HG03280 (cell line): ENCODE results near the gene IRF8.
A peak's percentile ranks its signal among the peaks of the same experiment; 100 is the strongest.

Source experiments
- ATAC-seq: cut with Tn5 transposase; IDR thresholded peaks from one replicate; pipeline ENCODE4 v1.9.1; 2021; ENCODE audit warnings: mild to moderate bottlenecking, moderate library complexity; ENCODE audit not compliant: unreplicated experiment

IRF8 gene

GRCh38 chr16:85950136-85950918 is 51.4 kb downstream of the IRF8 start:
- no peak for ATAC-seq

- no peak for ATAC-seq
Observed at GRCh38 chr16:85952197-85952596, 53.2 kb downstream of the IRF8 start.

GRCh38 chr16:85952811-85953210 is 53.8 kb downstream of the IRF8 start:
- ATAC-seq = no peak

- ATAC-seq = no peak
Observed at GRCh38 chr16:85954927-85955519, 56.1 kb downstream of the IRF8 start.

- ATAC-seq = no peak
Observed at GRCh38 chr16:85955566-85955965, 56.6 kb downstream of the IRF8 start.

GRCh38 chr16:85956426-85956825 is 57.5 kb downstream of the IRF8 start:
- ATAC-seq = no peak

GRCh38 chr16:85958731-85959130 is 59.8 kb downstream of the IRF8 start:
- no peak for ATAC-seq

- ATAC-seq = no peak
Observed at GRCh38 chr16:85959686-85960085, 60.7 kb downstream of the IRF8 start.

- no peak for ATAC-seq
Observed at GRCh38 chr16:85960486-85961046, 61.6 kb downstream of the IRF8 start.

GRCh38 chr16:85961988-85962915 is 63.3 kb downstream of the IRF8 start:
- ATAC-seq = no peak

GRCh38 chr16:85963753-85964285 is 64.9 kb downstream of the IRF8 start:
- no peak for ATAC-seq

- ATAC-seq = no peak
Observed at GRCh38 chr16:85965125-85965524, 66.2 kb downstream of the IRF8 start.

GRCh38 chr16:85967111-85967510 is 68.1 kb downstream of the IRF8 start:
- no peak for ATAC-seq

GRCh38 chr16:85968041-85968920 is 69.3 kb downstream of the IRF8 start:
- ATAC-seq = no peak

- peak; percentile 26 for ATAC-seq
Observed at GRCh38 chr16:85969159-85969558, 70.2 kb downstream of the IRF8 start.

- peak; percentile 72 for ATAC-seq
Observed at GRCh38 chr16:85969591-85969990, 70.6 kb downstream of the IRF8 start.

GRCh38 chr16:85970016-85970733 is 71.2 kb downstream of the IRF8 start:
- ATAC-seq = no peak

- ATAC-seq = no peak
Observed at GRCh38 chr16:85970738-85971137, 71.8 kb downstream of the IRF8 start.
